Upper lobe of left lung (tissue), 6 donors: ENCODE data around the gene SPRED2. TPM values are rescaled to one million over a fixed set of nuclear protein-coding genes. Genes with fewer than 3 reads are reported as not detected.

Experiments used
- ATAC-seq, 2 donors: fragments of 200-7000 bp; cut with Tn5 transposase; one replicate each; pipeline ENCODE4 v1.9.1; 2022; ENCODE audit warnings: mild to moderate bottlenecking in 2 of 2, moderate library complexity in 2 of 2; ENCODE audit not compliant: low FRiP score in 2 of 2
- DNase-seq, 2 donors: peaks; one replicate each; pipeline ENCODE4 v3.0.0-alpha.2; 2019 to 2020
- H3K27ac ChIP-seq, 4 donors: fragments of 200-600 bp; sonication (generic); one replicate each; pipeline ENCODE4 v1.5.1; 2016 to 2019
- H3K27me3 ChIP-seq, 4 donors: fragments of 200-600 bp; sonication (generic); one replicate each; pipeline ENCODE4 v1.5.1; 2017 to 2019
- H3K36me3 ChIP-seq, 4 donors: fragments of 200-600 bp; sonication (generic); one replicate each; pipeline ENCODE4 v1.5.1; 2016 to 2019
- H3K4me1 ChIP-seq, 4 donors: fragments of 200-600 bp; sonication (generic); one replicate each; pipeline ENCODE4 v1.5.1; 2018 to 2019
- H3K4me3 ChIP-seq, 4 donors: fragments of 200-600 bp; sonication (generic); one replicate each; pipeline ENCODE4 v1.5.1; 2017 to 2019; ENCODE audit warnings: mild to moderate bottlenecking in 2 of 4, moderate library complexity in 1 of 4
- H3K9me3 ChIP-seq, 4 donors: fragments of 200-600 bp; sonication (generic); one replicate each; pipeline ENCODE4 v1.5.1; 2018 to 2019
- CTCF ChIP-seq, 6 experiments: fragments of 450-650 bp in 4 of 6; fragments of 200-600 bp in 2 of 6; sonication (generic) in 2 of 6; IDR thresholded peaks; one replicate each; pipeline ENCODE4 v1.5.1; 2016 to 2019; ENCODE audit warnings: antibody characterized with exemption in 6 of 6
- EP300 ChIP-seq, 4 donors: sonication (generic); formaldehyde crosslinking; IDR thresholded peaks; one replicate each; pipeline ENCODE4 v1.5.1; 2017; ENCODE audit warnings: antibody characterized with exemption in 4 of 4, control low read depth in 2 of 4
- POLR2A ChIP-seq, 4 donors: fragments of 450-650 bp; IDR thresholded peaks; one replicate each; pipeline ENCODE4 v1.5.1; 2016 to 2017; ENCODE audit warnings: antibody characterized with exemption in 4 of 4, mild to moderate bottlenecking in 2 of 4
- POLR2AphosphoS5 ChIP-seq, 2 donors: sonication (generic); formaldehyde crosslinking; IDR thresholded peaks; one replicate each; pipeline ENCODE4 v1.5.1; 2017; ENCODE audit warnings: antibody characterized with exemption in 2 of 2
- WGBS, 2 donors: methylation state at CpG; one replicate each; pipeline ENCODE4 v1.1.5; 2017 to 2018; 5-methylcytosine and 5-hydroxymethylcytosine counted together
- total RNA-seq, 6 donors: library from RNA; depleted of rRNA in 4 of 6; stranded (reverse); fragments of >200 nt in 4 of 6; gene quantifications; one replicate each; pipeline versions ENCODE4 v1.1.0 to v1.2.1, GENCODE V29; 2016 to 2021
- donor health status: DM: no; HTN: no; CAD: no; lungs with moderate emphysema.
- donor health status: DM: no; HTN: yes; CAD: no; lungs with severe emphysema.

Gene SPRED2
- total RNA-seq, 6 donors from 2014 or later: 15.7 to 53.0 (median 38.1) TPM

GRCh38 chr2:65320946-65321345 lies 111.5 kb downstream of the SPRED2 start:
- Histone ChIP-seq H3K27ac (no peak overlapping the region), H3K9me3 (no peaks in the 10 kb centered on the region), H3K36me3 (peaks cover 0 to 8% (median 0%) of the 10 kb centered on the region in 4 donors), H3K27me3 (no peaks in the 10 kb centered on the region), H3K4me1 (peaks cover 0 to 7% (median 0%) of the 10 kb centered on the region in 4 donors), H3K4me3 (no peak overlapping the region)
- ATAC-seq (no peak), DNase-seq (no peak)
- WGBS, 2 donors: 80 to 97% methylated on average over 1 to 2 of the region's 2 CpGs
- no peak for TF ChIP-seq POLR2AphosphoS5 (IDR thresholded peaks at IDR 0.05)
- no peak for TF ChIP-seq CTCF (IDR thresholded peaks at IDR 0.05)
- no peak for TF ChIP-seq EP300 (IDR thresholded peaks at IDR 0.05)
- TF ChIP-seq POLR2A (IDR thresholded peaks at IDR 0.05): no peak

- ATAC-seq: peak; percentile 27 to 81
- peaks cover 0 to 7% (median 0%) of the 10 kb centered on the region in 4 donors for H3K4me1 ChIP-seq
- peak overlapping the region in 1 of 4 donors; percentile 36 for H3K27ac ChIP-seq
- DNase-seq: no peak
- WGBS, 2 donors: 80 to 84% methylated on average over 9 of the region's 9 CpGs
- no peaks in the 10 kb centered on the region for H3K27me3 ChIP-seq
- no peak overlapping the region for H3K4me3 ChIP-seq
- H3K9me3 ChIP-seq: no peaks in the 10 kb centered on the region
- TF ChIP-seq CTCF (IDR thresholded peaks at IDR 0.05) (peak in 1 of 6 experiments; percentile 18), EP300 (IDR thresholded peaks at IDR 0.05) (no peak)
- peaks cover 0 to 9% (median 0%) of the 10 kb centered on the region in 4 donors for H3K36me3 ChIP-seq
These were observed 112.2 kb downstream of the SPRED2 start for GRCh38 chr2:65320042-65320725.

GRCh38 chr2:65319674-65320041 lies 112.7 kb downstream of the SPRED2 start:
- peak overlapping the region in 1 of 4 donors; percentile 36 for H3K27ac ChIP-seq
- TF ChIP-seq EP300 (IDR thresholded peaks at IDR 0.05) (no peak), POLR2A (IDR thresholded peaks at IDR 0.05) (no peak), CTCF (IDR thresholded peaks at IDR 0.05) (no peak), POLR2AphosphoS5 (IDR thresholded peaks at IDR 0.05) (no peak)

GRCh38 chr2:65319072-65319673 lies 113.2 kb downstream of the SPRED2 start:
- no peak for DNase-seq
- no peak overlapping the region for H3K27ac ChIP-seq
- H3K27me3 ChIP-seq: no peaks in the 10 kb centered on the region
- no peak for ATAC-seq
- TF ChIP-seq POLR2AphosphoS5 (IDR thresholded peaks at IDR 0.05): no peak
- no peak for TF ChIP-seq EP300 (IDR thresholded peaks at IDR 0.05)
- no peak for TF ChIP-seq CTCF (IDR thresholded peaks at IDR 0.05)
- no peak for TF ChIP-seq POLR2A (IDR thresholded peaks at IDR 0.05)
- no peak overlapping the region for H3K4me3 ChIP-seq
- H3K36me3 ChIP-seq: peaks cover 0 to 18% (median 2%) of the 10 kb centered on the region in 4 donors
- H3K9me3 ChIP-seq: no peaks in the 10 kb centered on the region
- 88 to 99% methylated on average over 5 of the region's 5 CpGs for WGBS, 2 donors
- peaks cover 0 to 7% (median 0%) of the 10 kb centered on the region in 4 donors for H3K4me1 ChIP-seq

More at GRCh38 chr2:65319674-65320041, 112.7 kb downstream of the SPRED2 start:
- ATAC-seq: no peak
- Histone ChIP-seq H3K36me3 (peaks cover 0 to 13% (median under 1%) of the 10 kb centered on the region in 4 donors), H3K4me3 (no peak overlapping the region), H3K4me1 (peaks cover 0 to 7% (median 0%) of the 10 kb centered on the region in 4 donors), H3K27me3 (no peaks in the 10 kb centered on the region), H3K9me3 (no peaks in the 10 kb centered on the region)
- no peak for DNase-seq
- WGBS, 2 donors: 100% methylated on average over 1 of the region's 1 CpG
